Panc1 (cell line): ENCODE data around the gene MMP28. TPM values are rescaled to one million over a fixed set of nuclear protein-coding genes. Genes with fewer than 3 reads are reported as not detected.

Experiments used
- ATAC-seq: fragments of 200-7000 bp; cut with Tn5 transposase; 2 replicates; pipeline ENCODE4 v1.9.1; 2020; ENCODE audit warnings: mild to moderate bottlenecking, moderate library complexity
- BruUV-seq: library from RNA; stranded (reverse); fragments of 400-500 nt; replicated peaks from 2 replicates; lab custom pipeline; 2021; lab: Mats Ljungman, UMichigan
- CTCF ChIA-PET: fragments of 300-600 bp; sonication (Branson Sonifier 250); formaldehyde crosslinking; loops from one replicate; lab custom pipeline; 2022; ENCODE audit warnings: antibody characterized with exemption; lab: Charles Lee
- POLR2A ChIA-PET: fragments of 300-600 bp; sonication (Branson Sonifier 250); formaldehyde crosslinking; loops from one replicate; lab custom pipeline; 2022; ENCODE audit warnings: antibody characterized with exemption; lab: Charles Lee
- DNase-seq: peaks from one replicate; pipeline ENCODE4 v3.0.0-alpha.2; 2010; ENCODE audit warnings: low read depth, low spot score
- H3K27ac ChIP-seq: 2 replicates; pipeline ENCODE4 v1.5.1; 2011; ENCODE audit warnings: mild to moderate bottlenecking, low read length, inconsistent platforms
- H3K27me3 ChIP-seq: fragments of 200-500 bp; sonication (Bioruptor generic); 2 replicates; pipeline ENCODE4 v1.6.0; 2014; ENCODE audit warnings: low read length, inconsistent platforms; ENCODE audit not compliant: control insufficient read depth, insufficient read depth
- H3K36me3 ChIP-seq: fragments of 200-500 bp; sonication (Bioruptor generic); 2 replicates; pipeline ENCODE4 v1.5.1; 2014; ENCODE audit warnings: inconsistent platforms, mild to moderate bottlenecking, low read length, moderate library complexity; ENCODE audit not compliant: control insufficient read depth, insufficient read depth
- H3K4me1 ChIP-seq: 2 replicates; pipeline ENCODE4 v1.5.1; 2011; ENCODE audit warnings: inconsistent platforms, mild to moderate bottlenecking, low read length, moderate library complexity; ENCODE audit not compliant: control insufficient read depth, insufficient read depth
- H3K4me3 ChIP-seq, 2 experiments: 2 replicates each; pipeline ENCODE4 v1.5.1; 2011 to 2012; ENCODE audit warnings: low read depth in 2 of 2, low read length in 2 of 2, mild to moderate bottlenecking in 2 of 2, inconsistent platforms in 1 of 2, moderate library complexity in 1 of 2
- H3K9me3 ChIP-seq: fragments of 200-500 bp; sonication (Bioruptor generic); 2 replicates; pipeline ENCODE4 v1.5.1; 2014; ENCODE audit warnings: low read depth, mild to moderate bottlenecking, inconsistent platforms, low read length, moderate library complexity; ENCODE audit not compliant: control insufficient read depth, insufficient read depth
- CTCF ChIP-seq: fragments of 450-650 bp; IDR thresholded peaks from 2 replicates; pipeline ENCODE4 v1.5.1; 2017; ENCODE audit warnings: mild to moderate bottlenecking
- POLR2AphosphoS5 ChIP-seq: IDR thresholded peaks from 2 replicates; pipeline ENCODE4 v1.6.1; 2012; ENCODE audit warnings: mild to moderate bottlenecking, low read depth, low read length, moderate library complexity
- REST ChIP-seq, 2 experiments: IDR thresholded peaks; 2 replicates each; pipeline ENCODE4 v1.6.1; 2011 to 2012; ENCODE audit warnings: low read depth in 2 of 2, control low read depth in 1 of 2, low read length in 1 of 2, mild to moderate bottlenecking in 1 of 2, moderate library complexity in 1 of 2; ENCODE audit not compliant: insufficient read depth in 1 of 2
- SIN3A ChIP-seq: IDR thresholded peaks from 2 replicates; pipeline ENCODE4 v1.6.1; 2012; ENCODE audit warnings: low read depth, mild to moderate bottlenecking, low read length, moderate library complexity, borderline replicate concordance; ENCODE audit not compliant: insufficient read depth
- TCF7L2 ChIP-seq: IDR thresholded peaks from 2 replicates; pipeline ENCODE4 v1.6.1; 2011; ENCODE audit warnings: mild to moderate bottlenecking, low read depth, low read length, inconsistent platforms
- in situ Hi-C: cut with HindIII; loops from 2 replicates; pipeline ENCODE4 v1.10.0; 2016; ENCODE audit warnings: low sequenced_read_pairs, low pct_unique_long_range_greater_than_20kb
- intact Hi-C: fragments of 100-400 bp; cut with micrococcal nuclease; formaldehyde crosslinking; loops from one replicate; pipeline ENCODE4 v1.10.0; 2022; ENCODE audit not compliant: unreplicated experiment
- total RNA-seq: library from RNA; stranded (reverse); gene quantifications from one replicate; pipeline ENCODE4 v1.2.1, GENCODE V29; 2021; ENCODE audit not compliant: unreplicated experiment

The MMP28 gene
- total RNA-seq, 1 experiment from 2014 or later = 1.6 TPM

GRCh38 chr17:35768797-35769196, 26.6 kb downstream of the MMP28 start:
- Histone ChIP-seq H3K4me1 (peaks cover 4% of the 10 kb centered on the region; the same call in 1 of the 2 replicates), H3K36me3 (no peaks in the 10 kb centered on the region), H3K27me3 (peaks cover 3% of the 10 kb centered on the region; the same call in 1 of the 2 replicates), H3K9me3 (no peaks in the 10 kb centered on the region), H3K27ac (no peak overlapping the region), H3K4me3 (no peak overlapping the region)
- CTCF ChIA-PET = interaction anchor here (1.9 kb wide), 1 partner anchor 36 kb away, joined by 27 read pairs; no protein-coding TSS in a partner anchor
- in situ Hi-C loops (no loop called here), intact Hi-C loops (no loop called here)
- BruUV-seq = no TSS peak
- ATAC-seq = no peak
- TF ChIP-seq POLR2AphosphoS5 (no peak), TCF7L2 (no peak), REST (IDR thresholded peaks at IDR 0.05; ENCODE audit: insufficient read depth in 1 of 2, low read depth in 2 of 2, low read length in 1 of 2) (no peak), SIN3A (no peak), CTCF (no peak)
- POLR2A ChIA-PET = no interaction called here
- DNase-seq = no peak

- POLR2A ChIA-PET = no interaction called here
Measured at GRCh38 chr17:35766903-35767510, 28.4 kb downstream of the MMP28 start.

More at GRCh38 chr17:35766903-35767510, 28.4 kb downstream of the MMP28 start:
- no peaks in the 10 kb centered on the region for H3K9me3 ChIP-seq
- no peak overlapping the region for H3K4me3 ChIP-seq
- no peaks in the 10 kb centered on the region for H3K36me3 ChIP-seq
- intact Hi-C loops (loop anchor here (1.0 kb wide), 1 partner anchor 37 kb away; no protein-coding TSS in a partner anchor), in situ Hi-C loops (no loop called here)
- no TSS peak for BruUV-seq
- TF ChIP-seq CTCF (peak; percentile 77), REST (IDR thresholded peaks at IDR 0.05; ENCODE audit: insufficient read depth in 1 of 2, low read depth in 2 of 2, low read length in 1 of 2) (no peak)
- no peak overlapping the region for H3K27ac ChIP-seq
- ATAC-seq (no peak), DNase-seq (no peak)
- CTCF ChIA-PET = interaction anchor here (0.6 to 1.4 kb wide), 4 partner anchors 37 to 97 kb away, joined by 3 to 4 read pairs (median 4); no protein-coding TSS in a partner anchor
- H3K4me1 ChIP-seq = peaks cover 4% of the 10 kb centered on the region; the same call in 1 of the 2 replicates
- H3K27me3 ChIP-seq = peaks cover 3% of the 10 kb centered on the region; the same call in 1 of the 2 replicates
